Measurements from ENCODE around the gene NID2.
A peak's percentile ranks its signal among the peaks of the same experiment; 100 is the strongest.

Gene NID2

DNA sequence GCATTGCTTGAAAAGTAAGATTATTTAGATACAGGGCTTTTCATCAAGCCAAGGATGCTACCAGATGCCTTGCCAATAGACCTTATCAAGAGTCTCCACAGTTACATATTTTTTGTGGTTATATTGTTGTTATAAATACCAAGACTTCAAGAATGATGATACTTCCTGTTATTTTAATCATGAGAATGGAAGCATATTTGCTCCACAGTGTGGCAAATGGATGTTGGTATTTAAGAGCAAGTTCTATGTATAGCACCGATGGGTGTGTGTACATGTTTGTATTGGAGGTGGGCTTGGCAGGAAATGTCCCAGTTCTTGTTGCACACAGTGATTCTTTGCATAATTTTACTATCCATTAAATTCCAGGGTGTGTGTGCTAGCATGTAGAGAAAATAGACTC lies 4.4 kb upstream of the NID2 start:
- no peak for DNase-seq (ENCODE audit: low spot score in 2 of 2)
- Mint-ChIP-seq H3K4me3 (no peak overlapping the region), H3K27ac (no peak overlapping the region), H3K4me1 (no peaks in the 10 kb centered on the region), H3K9me3 (peaks cover 10% of the 10 kb centered on the region), H3K27me3 (peaks cover 28% of the 10 kb centered on the region), H3K36me3 (peaks cover 2% of the 10 kb centered on the region)
- no peak for ATAC-seq (ENCODE audit: low read depth)

GRCh38 chr14:52072266-52072780 lies 3.5 kb upstream of the NID2 start:
- Mint-ChIP-seq H3K4me1 (peaks cover 6% of the 10 kb centered on the region), H3K4me3 (no peak overlapping the region), H3K27me3 (peaks cover 32% of the 10 kb centered on the region), H3K27ac (no peak overlapping the region), H3K36me3 (peaks cover 2% of the 10 kb centered on the region), H3K9me3 (peaks cover 10% of the 10 kb centered on the region)
- ATAC-seq (ENCODE audit: low read depth) (no peak), DNase-seq (ENCODE audit: low spot score in 2 of 2) (no peak)

DNA sequence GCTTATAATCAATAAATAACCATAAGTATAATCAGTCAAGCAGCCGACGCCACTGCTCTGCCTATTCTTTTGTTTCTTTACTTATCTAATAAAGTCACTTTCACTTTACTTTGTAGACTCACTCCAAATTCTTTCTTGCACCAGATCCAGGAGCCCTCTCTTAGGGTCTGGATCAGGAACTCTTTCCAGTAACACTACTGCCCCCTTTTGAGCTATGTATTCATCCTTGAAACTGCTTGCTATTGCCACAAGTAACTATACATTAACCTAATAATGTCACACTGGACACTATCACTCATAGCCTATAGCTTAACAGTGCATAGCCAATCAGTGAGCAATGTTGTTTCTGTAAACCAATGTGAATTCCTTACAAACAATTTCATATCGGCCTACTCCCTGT lies 2.8 kb upstream of the NID2 start:
- no peak overlapping the region for H3K27ac Mint-ChIP-seq
- no peak overlapping the region for H3K4me3 Mint-ChIP-seq
- peaks cover 10% of the 10 kb centered on the region for H3K9me3 Mint-ChIP-seq
- peaks cover 2% of the 10 kb centered on the region for H3K36me3 Mint-ChIP-seq
- no peak for ATAC-seq (ENCODE audit: low read depth)
- H3K4me1 Mint-ChIP-seq = peaks cover 6% of the 10 kb centered on the region
- no peak for DNase-seq (ENCODE audit: low spot score in 2 of 2)
- peaks cover 32% of the 10 kb centered on the region for H3K27me3 Mint-ChIP-seq

- Mint-ChIP-seq H3K4me1 (peaks cover 6% of the 10 kb centered on the region), H3K27me3 (peaks cover 27% of the 10 kb centered on the region), H3K36me3 (peaks cover 2% of the 10 kb centered on the region), H3K4me3 (no peak overlapping the region), H3K9me3 (peaks cover 6% of the 10 kb centered on the region), H3K27ac (no peak overlapping the region)
- DNase-seq (ENCODE audit: low spot score in 2 of 2) (no peak), ATAC-seq (ENCODE audit: low read depth) (no peak)
Measured at GRCh38 chr14:52070051-52070431, 1.2 kb upstream of the NID2 start.

DNA sequence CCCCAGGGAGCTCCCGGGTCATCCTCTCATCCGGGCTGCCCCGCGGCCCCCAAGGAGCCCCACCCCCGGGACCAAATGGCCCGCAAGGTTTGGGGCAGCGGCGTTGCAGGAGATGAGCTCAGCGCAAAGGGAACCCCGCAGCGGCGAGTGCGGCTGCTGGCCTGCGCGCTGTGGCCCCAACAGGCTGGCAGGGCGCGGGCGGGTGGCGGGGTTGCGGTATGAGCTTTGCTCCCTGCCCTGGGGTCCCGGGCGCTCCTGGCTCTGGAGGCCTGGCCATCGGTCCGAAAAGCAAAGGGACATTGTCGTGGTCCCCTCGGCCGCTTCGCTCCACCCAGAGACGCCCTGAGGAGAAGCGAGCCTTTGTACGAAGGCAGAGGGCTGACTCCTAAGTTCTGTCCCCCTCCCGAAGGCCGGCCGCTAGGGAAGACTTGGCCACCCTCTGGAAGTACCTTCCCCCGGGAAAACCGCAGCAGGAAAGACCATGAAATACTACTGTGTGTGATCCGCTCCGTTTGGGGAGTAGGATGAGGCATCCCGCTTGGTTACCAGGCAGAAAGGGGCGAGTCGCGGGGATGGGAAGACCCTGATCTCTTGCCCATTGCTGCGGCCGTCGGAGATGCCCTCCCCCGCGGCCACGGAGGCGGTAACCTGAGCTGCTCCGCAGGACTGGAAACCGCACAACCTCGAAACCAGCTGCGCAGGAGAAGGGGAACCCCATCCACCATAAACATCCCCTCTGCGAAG lies 620 bp upstream of the NID2 start:
- Mint-ChIP-seq H3K27me3 (peaks cover 27% of the 10 kb centered on the region), H3K9me3 (peaks cover 6% of the 10 kb centered on the region), H3K27ac (no peak overlapping the region)

GRCh38 chr14:52067873-52068614 lies 815 bp downstream of the NID2 start:
- peak in 1 of 2 donors; percentile 17 for DNase-seq (ENCODE audit: low spot score in 2 of 2)
- peak; percentile 14 for ATAC-seq (ENCODE audit: low read depth)
- peak overlapping the region; percentile 49 for H3K4me3 Mint-ChIP-seq

More for the DNA sequence above, 620 bp upstream of the NID2 start:
- DNase-seq (ENCODE audit: low spot score in 2 of 2) (peak in 1 of 2 donors; percentile 16), ATAC-seq (ENCODE audit: low read depth) (peak; percentile 54)
- Mint-ChIP-seq H3K36me3 (peaks cover 2% of the 10 kb centered on the region), H3K4me1 (peaks cover 6% of the 10 kb centered on the region), H3K4me3 (no peak overlapping the region)

GRCh38 chr14:52064174-52064573 lies 4.7 kb downstream of the NID2 start:
- Mint-ChIP-seq H3K27me3 (peaks cover 14% of the 10 kb centered on the region), H3K27ac (no peak overlapping the region), H3K36me3 (no peaks in the 10 kb centered on the region), H3K4me1 (peaks cover 6% of the 10 kb centered on the region), H3K9me3 (no peaks in the 10 kb centered on the region), H3K4me3 (no peak overlapping the region)
- ATAC-seq (ENCODE audit: low read depth) (no peak), DNase-seq (ENCODE audit: low spot score in 2 of 2) (no peak)

More at GRCh38 chr14:52067873-52068614, 815 bp downstream of the NID2 start:
- peaks cover 18% of the 10 kb centered on the region for H3K27me3 Mint-ChIP-seq
- H3K4me1 Mint-ChIP-seq = peaks cover 6% of the 10 kb centered on the region
- no peak overlapping the region for H3K27ac Mint-ChIP-seq
- H3K9me3 Mint-ChIP-seq = no peaks in the 10 kb centered on the region
- no peaks in the 10 kb centered on the region for H3K36me3 Mint-ChIP-seq

DNA sequence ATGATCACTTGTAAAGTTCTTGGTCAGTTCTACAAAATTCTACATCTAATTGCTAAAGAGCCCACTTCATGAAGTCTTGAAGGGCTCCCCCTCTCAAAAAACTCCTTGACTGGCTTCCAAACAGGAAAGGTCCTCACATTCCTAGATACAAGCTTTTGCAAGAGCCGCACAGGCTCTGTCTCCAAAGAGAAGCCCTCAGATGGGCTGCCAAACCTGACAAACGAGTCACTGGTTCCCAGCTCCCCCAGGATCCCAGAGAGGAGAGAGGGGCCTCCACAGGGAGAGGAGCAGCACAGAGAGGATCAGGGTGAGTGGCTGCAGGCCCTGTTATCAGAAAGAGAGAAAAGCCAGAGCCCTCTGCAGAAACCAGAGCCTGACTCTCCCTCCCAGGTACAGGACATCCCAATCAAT lies 5.8 kb downstream of the NID2 start:
- peaks cover 6% of the 10 kb centered on the region for H3K4me1 Mint-ChIP-seq
- H3K9me3 Mint-ChIP-seq = no peaks in the 10 kb centered on the region
- H3K4me3 Mint-ChIP-seq = no peak overlapping the region
- H3K27me3 Mint-ChIP-seq = peaks cover 14% of the 10 kb centered on the region
- no peak for ATAC-seq (ENCODE audit: low read depth)
- DNase-seq (ENCODE audit: low spot score in 2 of 2) = no peak
- no peak overlapping the region for H3K27ac Mint-ChIP-seq
- H3K36me3 Mint-ChIP-seq = no peaks in the 10 kb centered on the region

- no peaks in the 10 kb centered on the region for H3K9me3 Mint-ChIP-seq
- H3K27me3 Mint-ChIP-seq = peaks cover 9% of the 10 kb centered on the region
- no peaks in the 10 kb centered on the region for H3K4me1 Mint-ChIP-seq
- H3K27ac Mint-ChIP-seq = no peak overlapping the region
- no peak overlapping the region for H3K4me3 Mint-ChIP-seq
- no peaks in the 10 kb centered on the region for H3K36me3 Mint-ChIP-seq
- ATAC-seq (ENCODE audit: low read depth) = no peak
- DNase-seq (ENCODE audit: low spot score in 2 of 2) = no peak
Measured at GRCh38 chr14:52061890-52062289, 7.0 kb downstream of the NID2 start.

DNA sequence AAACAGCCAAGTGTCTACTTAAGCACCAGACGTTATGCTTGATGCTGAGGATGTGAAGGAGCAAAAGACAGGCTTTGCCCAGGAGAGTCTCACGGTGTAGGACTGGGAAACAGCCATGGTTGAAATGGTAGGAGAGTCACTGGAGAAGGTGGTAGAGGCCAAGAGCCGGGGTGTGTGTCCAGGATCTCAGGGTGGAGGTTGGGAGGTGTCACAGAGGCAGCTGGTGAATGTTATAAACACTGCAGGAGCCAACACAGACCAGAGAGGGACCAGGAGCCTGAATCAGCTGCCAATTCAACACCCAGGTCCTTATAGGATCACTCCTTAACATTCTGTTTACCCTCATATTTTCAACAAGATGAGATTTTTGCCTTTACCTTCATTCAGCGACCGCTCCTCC lies 7.5 kb downstream of the NID2 start:
- H3K36me3 Mint-ChIP-seq = no peaks in the 10 kb centered on the region
- no peak overlapping the region for H3K4me3 Mint-ChIP-seq
- H3K27ac Mint-ChIP-seq = no peak overlapping the region
- no peak for ATAC-seq (ENCODE audit: low read depth)
- H3K4me1 Mint-ChIP-seq = no peaks in the 10 kb centered on the region
- no peaks in the 10 kb centered on the region for H3K9me3 Mint-ChIP-seq
- DNase-seq (ENCODE audit: low spot score in 2 of 2) = no peak
- H3K27me3 Mint-ChIP-seq = peaks cover 9% of the 10 kb centered on the region

DNA sequence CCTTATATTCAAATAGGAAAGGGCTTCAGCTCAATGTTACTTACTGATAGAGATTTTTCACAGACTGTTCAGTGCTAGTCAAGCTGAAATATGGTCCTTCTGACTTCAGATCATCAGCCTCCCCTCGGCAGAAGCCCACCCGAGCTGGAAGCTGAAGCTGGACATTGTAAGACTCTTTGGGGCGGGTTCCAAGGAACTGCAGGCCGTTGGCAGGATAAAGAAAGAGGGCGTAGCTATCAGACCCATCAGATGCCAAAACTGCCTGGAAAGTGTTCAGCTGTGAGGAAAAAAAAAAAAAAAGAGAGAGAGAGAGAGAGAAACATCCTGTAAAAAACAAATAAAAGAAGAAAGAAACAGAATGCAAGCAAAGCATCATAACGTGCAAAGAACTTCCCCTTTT lies 8.8 kb downstream of the NID2 start:
- H3K4me1 Mint-ChIP-seq = no peaks in the 10 kb centered on the region
- no peak for DNase-seq (ENCODE audit: low spot score in 2 of 2)
- peaks cover 9% of the 10 kb centered on the region for H3K27me3 Mint-ChIP-seq

DNA sequence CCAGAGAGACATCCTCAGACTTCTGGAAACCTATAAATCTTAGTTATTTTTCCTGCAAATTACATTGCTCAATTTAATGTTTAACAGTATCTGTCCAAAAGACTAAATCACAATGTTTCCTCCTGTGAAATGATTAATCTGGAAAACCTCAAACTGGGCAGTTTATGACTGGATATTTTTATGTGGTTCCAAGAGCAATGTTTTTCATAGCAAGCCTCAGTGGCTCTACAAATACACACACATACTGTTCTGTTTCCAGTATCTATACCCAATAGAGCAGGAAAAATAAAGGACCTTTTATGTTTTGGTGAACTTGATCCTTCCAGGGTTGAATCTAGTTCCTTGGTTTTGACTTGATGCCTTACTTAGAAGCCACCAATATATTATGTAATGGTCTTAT lies 9.2 kb downstream of the NID2 start:
- H3K27me3 Mint-ChIP-seq = peaks cover 12% of the 10 kb centered on the region
- ATAC-seq (ENCODE audit: low read depth) (no peak), DNase-seq (ENCODE audit: low spot score in 2 of 2) (no peak)
- H3K4me1 Mint-ChIP-seq = no peaks in the 10 kb centered on the region
- H3K4me3 Mint-ChIP-seq = no peak overlapping the region
- H3K36me3 Mint-ChIP-seq = no peaks in the 10 kb centered on the region
- no peaks in the 10 kb centered on the region for H3K9me3 Mint-ChIP-seq
- H3K27ac Mint-ChIP-seq = no peak overlapping the region

More for the DNA sequence above, 8.8 kb downstream of the NID2 start:
- Mint-ChIP-seq H3K4me3 (no peak overlapping the region), H3K9me3 (no peaks in the 10 kb centered on the region), H3K27ac (no peak overlapping the region), H3K36me3 (no peaks in the 10 kb centered on the region)
- ATAC-seq (ENCODE audit: low read depth) = no peak

DNA sequence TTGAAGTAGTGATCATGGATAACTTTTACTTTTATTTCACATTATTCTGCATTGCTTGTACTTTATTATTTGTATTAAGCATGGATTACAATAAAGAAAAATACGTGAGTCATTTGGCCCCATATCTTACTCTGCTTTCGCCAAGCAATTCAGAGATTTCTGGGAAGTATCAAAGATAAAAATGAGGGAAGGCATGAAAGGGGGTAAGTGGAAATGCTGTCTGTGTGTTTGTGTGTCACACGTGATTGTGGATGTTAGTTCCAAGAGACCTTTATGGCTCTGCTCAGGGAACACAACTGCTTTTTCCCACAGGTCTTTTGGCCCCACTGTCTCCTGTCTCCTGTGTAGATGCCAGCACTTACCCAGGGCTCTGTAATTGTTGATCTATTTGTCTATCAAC lies 10.5 kb downstream of the NID2 start:
- Mint-ChIP-seq H3K4me1 (no peaks in the 10 kb centered on the region), H3K4me3 (no peak overlapping the region), H3K36me3 (no peaks in the 10 kb centered on the region), H3K9me3 (no peaks in the 10 kb centered on the region), H3K27me3 (peaks cover 16% of the 10 kb centered on the region), H3K27ac (no peak overlapping the region)
- DNase-seq (ENCODE audit: low spot score in 2 of 2) (no peak), ATAC-seq (ENCODE audit: low read depth) (no peak)

DNA sequence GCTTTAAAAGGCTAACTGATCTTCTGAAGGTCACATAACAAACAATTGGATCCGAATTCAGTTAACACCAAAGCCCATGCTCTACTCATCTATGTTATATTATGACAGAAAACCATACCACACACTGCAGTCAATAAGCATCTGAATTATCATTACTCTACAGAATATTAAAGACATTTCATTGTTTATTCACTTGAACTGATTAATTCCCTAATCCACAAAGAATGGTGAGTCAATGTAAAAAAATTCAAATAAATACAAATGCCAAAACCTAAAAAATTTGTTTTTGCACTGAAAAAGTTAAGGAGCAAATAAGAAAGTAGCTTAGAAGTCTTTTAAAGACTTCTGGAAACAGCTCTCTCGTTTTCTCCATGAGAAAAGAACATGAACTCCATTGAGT lies 13.7 kb downstream of the NID2 start:
- no peak for DNase-seq (ENCODE audit: low spot score in 2 of 2)
- Mint-ChIP-seq H3K27me3 (peaks cover 8% of the 10 kb centered on the region), H3K36me3 (no peaks in the 10 kb centered on the region), H3K27ac (no peak overlapping the region), H3K4me3 (no peak overlapping the region), H3K9me3 (no peaks in the 10 kb centered on the region), H3K4me1 (no peaks in the 10 kb centered on the region)
- no peak for ATAC-seq (ENCODE audit: low read depth)

All from memory B cell (primary cell).